DND-41 (cell line): ENCODE data around the gene NBEA.

ENCODE experiments used
- EZH2 ChIP-seq: IDR thresholded peaks from 3 replicates; pipeline ENCODE4 v1.6.1; 2012; ENCODE audit warnings: borderline replicate concordance, low read depth, mild to moderate bottlenecking, moderate library complexity, low read length, inconsistent platforms; ENCODE audit not compliant: severe bottlenecking
- TF ChIP-seq, protein P1 (sequence below): IDR thresholded peaks from 2 replicates; pipeline ENCODE4 v1.5.1; 2012; ENCODE audit warnings: borderline replicate concordance, low read length, moderate library complexity, mild to moderate bottlenecking; ENCODE audit not compliant: poor library complexity, severe bottlenecking; ENCODE audit errors: extremely low read depth

DNA sequence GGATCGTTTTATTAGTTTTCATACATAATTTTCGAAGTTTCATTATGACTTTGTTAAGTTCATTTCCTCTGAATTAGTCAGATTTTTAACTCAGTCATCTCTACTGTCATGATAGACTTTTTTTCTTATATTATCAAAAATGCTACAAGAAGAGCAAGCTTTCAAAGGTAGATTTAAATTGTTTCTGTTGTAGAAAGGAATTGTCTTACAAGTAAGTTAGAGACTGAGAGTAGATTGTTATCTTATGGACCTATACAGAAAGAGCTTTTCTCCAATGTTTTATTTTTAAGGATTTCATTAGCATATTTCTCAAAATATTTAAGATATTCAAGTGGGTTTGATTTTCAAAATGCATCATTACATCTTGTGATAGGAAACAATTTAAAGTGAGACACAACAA, 531.7 kb downstream of the NBEA start:
- TF ChIP-seq, protein P1, sequence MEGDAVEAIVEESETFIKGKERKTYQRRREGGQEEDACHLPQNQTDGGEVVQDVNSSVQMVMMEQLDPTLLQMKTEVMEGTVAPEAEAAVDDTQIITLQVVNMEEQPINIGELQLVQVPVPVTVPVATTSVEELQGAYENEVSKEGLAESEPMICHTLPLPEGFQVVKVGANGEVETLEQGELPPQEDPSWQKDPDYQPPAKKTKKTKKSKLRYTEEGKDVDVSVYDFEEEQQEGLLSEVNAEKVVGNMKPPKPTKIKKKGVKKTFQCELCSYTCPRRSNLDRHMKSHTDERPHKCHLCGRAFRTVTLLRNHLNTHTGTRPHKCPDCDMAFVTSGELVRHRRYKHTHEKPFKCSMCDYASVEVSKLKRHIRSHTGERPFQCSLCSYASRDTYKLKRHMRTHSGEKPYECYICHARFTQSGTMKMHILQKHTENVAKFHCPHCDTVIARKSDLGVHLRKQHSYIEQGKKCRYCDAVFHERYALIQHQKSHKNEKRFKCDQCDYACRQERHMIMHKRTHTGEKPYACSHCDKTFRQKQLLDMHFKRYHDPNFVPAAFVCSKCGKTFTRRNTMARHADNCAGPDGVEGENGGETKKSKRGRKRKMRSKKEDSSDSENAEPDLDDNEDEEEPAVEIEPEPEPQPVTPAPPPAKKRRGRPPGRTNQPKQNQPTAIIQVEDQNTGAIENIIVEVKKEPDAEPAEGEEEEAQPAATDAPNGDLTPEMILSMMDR: no peak
- no peak for TF ChIP-seq EZH2
